HEK293 (cell line): ENCODE results near the gene FSCN2.

Source experiments
- CTCF ChIA-PET: fragments of 350-600 bp; formaldehyde crosslinking; extraction: SDS; loops from one replicate; lab custom pipeline; 2021; ENCODE audit warnings: antibody characterized with exemption; lab: Yijun Ruan, JAX
- POLR2A ChIA-PET: fragments of 300-600 bp; formaldehyde crosslinking; extraction: SDS; loops from one replicate; lab custom pipeline; 2020; ENCODE audit warnings: antibody characterized with exemption, inconsistent platforms; lab: Yijun Ruan, JAX
- H3K27ac ChIP-seq: fragments of 200-500 bp; sonication (Bioruptor generic); 2 replicates; pipeline ENCODE4 v1.5.1; 2014; ENCODE audit warnings: low read depth, low read length, control low read depth, inconsistent platforms; ENCODE audit errors: extremely low read depth
- H3K36me3 ChIP-seq, 2 experiments: fragments of 200-500 bp in 1 of 2; sonication (Bioruptor generic) in 1 of 2; 1 replicate in 1 of 2; 2 replicates in 1 of 2; pipeline ENCODE4 v1.5.1; 2014 to 2017; ENCODE audit warnings: inconsistent platforms in 2 of 2, low read length in 2 of 2; ENCODE audit not compliant: control insufficient read depth in 2 of 2, insufficient read depth in 1 of 2
- H3K4me1 ChIP-seq: fragments of 200-500 bp; sonication (Bioruptor generic); 2 replicates; pipeline ENCODE4 v1.5.1; 2014; ENCODE audit warnings: mild to moderate bottlenecking, low read length, inconsistent platforms; ENCODE audit not compliant: control insufficient read depth, insufficient read depth
- H3K4me3 ChIP-seq: 2 replicates; pipeline ENCODE4 v1.5.1; 2011; ENCODE audit warnings: low read depth, mild to moderate bottlenecking, control low read depth, low read length, moderate library complexity
- H3K9me3 ChIP-seq: fragments of 200-500 bp; sonication (Bioruptor generic); 2 replicates; pipeline ENCODE4 v1.5.1; 2014; ENCODE audit warnings: low read depth, low read length, inconsistent platforms; ENCODE audit not compliant: control insufficient read depth, insufficient read depth
- FEZF1 ChIP-seq: fragments of 450-650 bp; formaldehyde crosslinking; IDR thresholded peaks from 2 replicates; pipeline ENCODE4 v1.5.1; 2016; ENCODE audit warnings: missing biosample characterization, missing genetic modification characterization
- GLIS1 ChIP-seq: fragments of 450-650 bp; formaldehyde crosslinking; IDR thresholded peaks from 2 replicates; pipeline ENCODE4 v1.5.1; 2016; ENCODE audit warnings: missing biosample characterization, missing genetic modification characterization
- GLIS2 ChIP-seq: fragments of 450-650 bp; formaldehyde crosslinking; IDR thresholded peaks from 2 replicates; pipeline ENCODE4 v1.5.1; 2016; ENCODE audit warnings: missing biosample characterization, missing genetic modification characterization
- HOXC10 ChIP-seq: sonication (generic); formaldehyde crosslinking; IDR thresholded peaks from 2 replicates; pipeline ENCODE4 v1.8.1; 2023; ENCODE audit warnings: mild to moderate bottlenecking, missing genetic modification reagents
- KLF1 ChIP-seq: fragments of 450-650 bp; formaldehyde crosslinking; IDR thresholded peaks from 2 replicates; pipeline ENCODE4 v1.5.1; 2016; ENCODE audit warnings: missing biosample characterization, missing genetic modification characterization
- KLF17 ChIP-seq: fragments of 450-650 bp; formaldehyde crosslinking; IDR thresholded peaks from 2 replicates; pipeline ENCODE4 v1.5.1; 2016; ENCODE audit warnings: missing biosample characterization, missing genetic modification characterization
- KLF9 ChIP-seq: fragments of 450-650 bp; formaldehyde crosslinking; IDR thresholded peaks from 2 replicates; pipeline ENCODE4 v1.5.1; 2016; ENCODE audit warnings: missing biosample characterization, missing genetic modification characterization, low read depth
- MEIS1 ChIP-seq: sonication (generic); formaldehyde crosslinking; IDR thresholded peaks from 2 replicates; pipeline ENCODE4 v1.8.1; 2022; ENCODE audit warnings: missing genetic modification reagents, mild to moderate bottlenecking, borderline replicate concordance
- PATZ1 ChIP-seq: fragments of 450-650 bp; formaldehyde crosslinking; IDR thresholded peaks from 2 replicates; pipeline ENCODE4 v1.5.1; 2016; ENCODE audit warnings: missing biosample characterization, missing genetic modification characterization
- SALL2 ChIP-seq: fragments of 450-650 bp; formaldehyde crosslinking; IDR thresholded peaks from 2 replicates; pipeline ENCODE4 v1.5.0; 2017; ENCODE audit warnings: missing biosample characterization, mild to moderate bottlenecking, missing genetic modification characterization, borderline replicate concordance
- SCRT2 ChIP-seq: fragments of 450-650 bp; formaldehyde crosslinking; IDR thresholded peaks from 2 replicates; pipeline ENCODE4 v1.5.1; 2016; ENCODE audit warnings: missing biosample characterization, missing genetic modification characterization
- YY2 ChIP-seq: fragments of 450-650 bp; formaldehyde crosslinking; IDR thresholded peaks from 2 replicates; pipeline ENCODE4 v1.5.1; 2016; ENCODE audit warnings: missing biosample characterization, missing genetic modification characterization
- ZBTB17 ChIP-seq: fragments of 450-650 bp; formaldehyde crosslinking; IDR thresholded peaks from 2 replicates; pipeline ENCODE4 v1.5.1; 2016; ENCODE audit warnings: missing biosample characterization, missing genetic modification characterization
- ZBTB20 ChIP-seq: fragments of 450-650 bp; formaldehyde crosslinking; IDR thresholded peaks from 2 replicates; pipeline ENCODE4 v1.5.1; 2016; ENCODE audit warnings: missing biosample characterization, missing genetic modification characterization
- ZBTB26 ChIP-seq: fragments of 450-650 bp; formaldehyde crosslinking; optimal IDR thresholded peaks from 2 replicates; pipeline ENCODE3; 2016; ENCODE audit warnings: missing biosample characterization, mild to moderate bottlenecking, missing genetic modification characterization
- ZFHX2 ChIP-seq: fragments of 450-650 bp; formaldehyde crosslinking; conservative IDR thresholded peaks from 2 replicates; pipeline ENCODE4 v1.5.1; 2016; ENCODE audit warnings: missing biosample characterization, missing genetic modification characterization
- ZNF121 ChIP-seq: fragments of 450-650 bp; formaldehyde crosslinking; IDR thresholded peaks from 2 replicates; pipeline ENCODE4 v1.5.1; 2016; ENCODE audit warnings: missing biosample characterization, missing genetic modification characterization
- ZNF280D ChIP-seq: fragments of 450-650 bp; formaldehyde crosslinking; IDR thresholded peaks from 2 replicates; pipeline ENCODE4 v1.5.1; 2016; ENCODE audit warnings: missing biosample characterization, missing genetic modification characterization
- ZNF335 ChIP-seq: fragments of 450-650 bp; formaldehyde crosslinking; conservative IDR thresholded peaks from 2 replicates; pipeline ENCODE4 v1.5.1; 2016; ENCODE audit warnings: missing biosample characterization, missing genetic modification characterization
- ZNF416 ChIP-seq: fragments of 450-650 bp; formaldehyde crosslinking; IDR thresholded peaks from 2 replicates; pipeline ENCODE4 v1.5.1; 2016; ENCODE audit warnings: missing biosample characterization, missing genetic modification characterization
- ZNF558 ChIP-seq: fragments of 450-650 bp; formaldehyde crosslinking; IDR thresholded peaks from 2 replicates; pipeline ENCODE4 v1.5.1; 2016; ENCODE audit warnings: missing biosample characterization, missing genetic modification characterization
- ZNF660 ChIP-seq: fragments of 450-650 bp; IDR thresholded peaks from 2 replicates; pipeline ENCODE4 v1.5.1; 2018; ENCODE audit warnings: missing biosample characterization, mild to moderate bottlenecking, missing genetic modification characterization
- ZNF670 ChIP-seq: fragments of 450-650 bp; formaldehyde crosslinking; IDR thresholded peaks from 2 replicates; pipeline ENCODE4 v1.5.1; 2016; ENCODE audit warnings: missing biosample characterization, missing genetic modification characterization, low read depth
- ZNF701 ChIP-seq: fragments of 450-650 bp; formaldehyde crosslinking; IDR thresholded peaks from 2 replicates; pipeline ENCODE4 v1.5.1; 2016; ENCODE audit warnings: missing biosample characterization, missing genetic modification characterization
- ZSCAN30 ChIP-seq: fragments of 450-650 bp; IDR thresholded peaks from 2 replicates; pipeline ENCODE4 v1.5.1; 2018; ENCODE audit warnings: missing biosample characterization, mild to moderate bottlenecking, missing genetic modification characterization, moderate library complexity

FSCN2 gene

DNA sequence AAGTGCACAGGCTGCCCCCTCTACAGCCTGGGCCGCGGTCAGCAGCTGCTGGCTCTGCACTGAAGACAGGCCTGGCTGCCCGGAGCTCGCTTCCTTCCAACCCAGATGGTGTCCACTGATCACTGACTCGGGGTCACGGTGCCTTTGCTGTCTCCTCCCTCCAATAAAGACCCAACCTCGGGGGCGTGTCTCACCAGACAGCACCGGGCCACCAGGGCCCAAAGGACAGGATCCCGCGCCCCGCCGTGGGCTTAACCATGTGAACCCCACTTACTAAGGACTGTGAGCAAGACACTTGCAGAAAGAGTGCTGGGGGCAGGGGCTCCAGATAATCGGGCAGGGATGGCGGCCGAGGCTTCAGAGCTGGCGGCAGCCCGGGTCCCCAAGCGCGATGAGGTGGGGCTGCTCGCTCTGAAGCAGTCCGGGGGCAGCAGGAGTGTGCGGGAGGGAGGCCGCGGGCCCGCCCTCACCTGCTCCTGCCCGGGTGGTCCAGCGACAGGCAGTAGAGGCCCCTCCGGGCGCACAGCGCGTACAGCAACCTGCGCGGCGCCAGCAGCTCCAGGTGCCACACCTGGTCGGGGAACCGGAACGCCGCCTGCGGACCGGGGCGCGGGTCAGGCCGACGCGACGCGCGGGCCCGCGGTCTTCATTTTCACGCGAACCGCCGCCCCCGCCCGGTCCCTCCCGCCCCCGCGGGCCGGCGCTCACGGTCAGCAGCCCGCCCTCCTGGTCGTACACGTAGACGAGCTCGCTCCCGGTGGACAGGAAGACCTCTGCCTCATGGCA, 23.5 kb downstream of the FSCN2 start:
- peak overlapping the region; percentile 86 for H3K4me3 ChIP-seq
- ChIA-PET POLR2A (interaction anchor here (0.8 to 3.4 kb wide), 17 partner anchors 9 to 563 kb away, joined by 3 to 48 read pairs (median 4); partner anchors contain the start of genes ACTG1, ARL16, CCDC137 and HGS), CTCF (interaction anchor here (0.7 to 3.9 kb wide), 7 partner anchors 32 to 299 kb away, joined by 3 to 23 read pairs (median 3); no protein-coding TSS in a partner anchor)
- TF ChIP-seq ZBTB20 = no peak
- 0 out of 2 replicates have a peak, but pooled peaks have one; percentile 23 for TF ChIP-seq SCRT2 (tag by site-specific recombination)
- TF ChIP-seq FEZF1 (tag by site-specific recombination) = no peak
- peak; percentile 82 for TF ChIP-seq ZBTB26 (tag by site-specific recombination)
- no peak for TF ChIP-seq ZNF670 (tag by site-specific recombination)
- TF ChIP-seq HOXC10 (CRISPR knock-in tag) = 0 out of 2 replicates have a peak, but pooled peaks have one; percentile 46
- 0 out of 2 replicates have a peak, but pooled peaks have one; percentile 46 for TF ChIP-seq KLF17
- TF ChIP-seq ZNF335 (tag by site-specific recombination) = peak; percentile 69
- no peak for TF ChIP-seq ZNF416 (tag by site-specific recombination)
- peak; percentile 59 for TF ChIP-seq KLF9 (tag by site-specific recombination)
- no peak for TF ChIP-seq MEIS1 (CRISPR knock-in tag)
- TF ChIP-seq PATZ1 (tag by site-specific recombination) = peak; percentile 22; the same call in 1 of the 2 replicates
- TF ChIP-seq ZNF280D = no peak
- peak; percentile 93 for TF ChIP-seq GLIS1 (tag by site-specific recombination)
- no peak; the same call in 1 of the 2 replicates for TF ChIP-seq ZNF660
- no peak for TF ChIP-seq ZNF701 (tag by site-specific recombination)
- TF ChIP-seq SALL2 (tag by site-specific recombination) = no peak
- peak; percentile 61; the same call in 1 of the 2 replicates for TF ChIP-seq GLIS2
- peak; percentile 62 for TF ChIP-seq ZFHX2 (tag by site-specific recombination)
- TF ChIP-seq ZBTB17 (tag by site-specific recombination) = peak; percentile 42
- TF ChIP-seq YY2 (tag by site-specific recombination) = peak; percentile 17; the same call in 1 of the 2 replicates
- TF ChIP-seq ZNF558 (tag by site-specific recombination) = no peak
- no peak for TF ChIP-seq ZNF121 (tag by site-specific recombination)
- TF ChIP-seq ZSCAN30 = no peak
- 0 out of 2 replicates have a peak, but pooled peaks have one; percentile 20 for TF ChIP-seq KLF1 (tag by site-specific recombination)
- peaks cover 6 to 47% of the 10 kb centered on the region in 2 experiments; a peak in 2 of 3 replicates for H3K36me3 ChIP-seq
- no peaks in the 10 kb centered on the region for H3K9me3 ChIP-seq
- H3K4me1 ChIP-seq = peaks cover 12% of the 10 kb centered on the region
- H3K27ac ChIP-seq = peak overlapping the region; percentile 74
